GM12874 (cell line): ENCODE results near the gene DERA.

Experiments
- CTCF ChIP-seq: IDR thresholded peaks from 2 replicates; pipeline ENCODE4 v1.5.1; 2011; ENCODE audit warnings: low read depth, mild to moderate bottlenecking, control low read depth, low read length, moderate library complexity; ENCODE audit not compliant: insufficient read depth

DERA gene

DNA sequence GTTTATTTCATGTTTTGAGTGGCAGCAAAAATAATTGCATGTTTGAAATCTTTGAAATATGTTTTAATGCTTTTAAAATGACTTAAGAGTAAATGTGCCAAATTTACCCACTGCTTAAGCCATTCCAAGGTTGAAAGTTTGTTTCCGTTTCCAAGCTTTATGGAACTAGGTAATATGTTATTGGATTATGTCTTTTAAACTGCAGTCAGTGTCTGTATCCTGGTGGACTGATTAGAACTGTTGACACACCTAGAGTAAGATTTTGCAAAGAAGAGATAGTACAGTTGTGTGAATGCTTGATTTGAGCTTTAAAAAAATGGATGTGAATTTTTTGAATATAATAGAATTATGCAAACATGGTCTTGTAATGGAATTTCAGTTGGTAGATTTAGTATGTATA, 135.1 kb downstream of the DERA start:
- TF ChIP-seq CTCF = no peak

- TF ChIP-seq CTCF = no peak
Observed at GRCh38 chr12:16048511-16048910, 137.4 kb downstream of the DERA start.

DNA sequence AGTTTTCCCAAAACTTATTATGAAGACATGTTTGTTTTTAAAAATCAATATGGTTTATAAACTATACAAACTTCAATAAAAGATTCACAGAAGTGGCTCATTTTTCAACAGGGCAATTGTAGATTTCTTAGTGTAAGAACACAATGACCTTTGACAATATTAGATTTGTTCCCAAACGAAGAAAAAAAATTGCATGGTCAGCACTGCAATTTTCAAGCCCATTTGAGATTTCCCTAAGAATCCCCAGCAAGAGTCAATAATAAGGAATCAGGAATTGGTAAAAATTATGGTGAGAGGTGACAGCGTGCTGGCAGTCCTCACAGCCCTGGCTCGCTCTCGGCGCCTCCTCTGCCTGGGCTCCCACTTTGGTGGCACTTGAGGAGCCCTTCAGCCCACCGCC, 145.8 kb downstream of the DERA start:
- no peak for TF ChIP-seq CTCF

GRCh38 chr12:16062611-16063010, 151.5 kb downstream of the DERA start:
- TF ChIP-seq CTCF = no peak

- no peak for TF ChIP-seq CTCF
Observed at GRCh38 chr12:16063726-16064125, 152.6 kb downstream of the DERA start.

- TF ChIP-seq CTCF = no peak
Observed at GRCh38 chr12:16070113-16070512, 159.0 kb downstream of the DERA start.

DNA sequence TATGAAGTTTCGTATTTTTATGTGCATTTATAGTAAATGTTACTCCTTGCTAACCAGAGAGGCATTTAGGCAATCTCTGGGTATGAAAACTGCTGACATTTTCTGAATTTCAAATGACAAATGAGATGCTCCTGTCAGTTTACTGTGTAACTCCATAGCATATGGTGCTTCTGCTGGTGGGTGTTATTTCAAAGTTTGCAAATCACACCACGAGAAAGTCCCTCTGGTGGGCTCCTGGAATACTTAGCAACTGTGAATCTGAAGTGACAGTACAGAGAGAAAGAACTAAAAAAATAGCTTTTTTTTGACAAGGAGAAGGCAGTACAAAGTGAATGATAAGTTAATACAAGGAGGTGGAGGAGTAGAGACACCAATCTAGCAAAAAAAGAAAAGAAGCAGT, 161.5 kb downstream of the DERA start:
- TF ChIP-seq CTCF = no peak

GRCh38 chr12:16074894-16075293, 163.8 kb downstream of the DERA start:
- no peak for TF ChIP-seq CTCF
